Measurements from ENCODE around the gene RPS27.
A peak's percentile ranks its signal among the peaks of the same experiment; 100 is the strongest.

DNA sequence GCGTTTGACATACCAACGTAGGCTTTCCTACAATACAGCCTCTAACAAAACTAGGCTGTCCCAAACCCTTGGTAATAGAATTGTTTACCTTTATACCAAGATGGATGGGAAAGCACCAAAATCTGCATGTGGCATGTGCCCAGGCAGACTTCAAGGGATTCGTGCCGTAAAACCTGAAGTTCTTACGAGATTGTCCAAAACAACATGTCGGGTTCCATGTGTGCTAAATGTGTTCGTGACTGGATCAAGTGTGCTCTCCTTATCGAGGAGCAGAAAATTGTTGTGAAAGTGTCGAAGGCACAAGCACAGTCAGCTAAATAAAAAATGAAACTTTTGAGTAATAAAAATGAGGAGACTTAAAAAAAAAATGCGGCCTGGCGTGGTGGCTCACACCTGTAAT is 5.1 kb downstream of the RPS27 start:
- TF ChIP-seq ZBTB11 (CRISPR knock-in tag; IDR thresholded peaks at IDR 0.05) (no peak), GABPA (IDR thresholded peaks at IDR 0.05; ENCODE audit: low read depth) (no peak), ZBTB40 (IDR thresholded peaks at IDR 0.05; ENCODE audit: borderline replicate concordance) (no peak), POLR2A (IDR thresholded peaks at IDR 0.05; ENCODE audit: low read depth, low read length) (0 out of 2 replicates have a peak, but pooled peaks have one; percentile 32), RFX5 (IDR thresholded peaks at IDR 0.05; ENCODE audit: low read depth, low read length) (no peak), EP300 (IDR thresholded peaks at IDR 0.05; ENCODE audit: borderline replicate concordance in 1 of 2, control insufficient read depth in 1 of 2, low read depth in 2 of 2, low read length in 2 of 2) (no peak), ATF7 (IDR thresholded peaks at IDR 0.05; ENCODE audit: low read depth) (no peak), HCFC1 (IDR thresholded peaks at IDR 0.05; ENCODE audit: low read length) (no peak), POLR2AphosphoS5 (IDR thresholded peaks at IDR 0.05; ENCODE audit: low read length) (no peak), TAF1 (IDR thresholded peaks at IDR 0.05; ENCODE audit: borderline replicate concordance, low read depth, low read length) (no peak), ASH2L (IDR thresholded peaks at IDR 0.05; ENCODE audit: borderline replicate concordance, low read depth) (no peak), SIX5 (IDR thresholded peaks at IDR 0.05; ENCODE audit: low read depth, low read length, severe bottlenecking) (no peak)
- TF ChIP-seq, protein P1, sequence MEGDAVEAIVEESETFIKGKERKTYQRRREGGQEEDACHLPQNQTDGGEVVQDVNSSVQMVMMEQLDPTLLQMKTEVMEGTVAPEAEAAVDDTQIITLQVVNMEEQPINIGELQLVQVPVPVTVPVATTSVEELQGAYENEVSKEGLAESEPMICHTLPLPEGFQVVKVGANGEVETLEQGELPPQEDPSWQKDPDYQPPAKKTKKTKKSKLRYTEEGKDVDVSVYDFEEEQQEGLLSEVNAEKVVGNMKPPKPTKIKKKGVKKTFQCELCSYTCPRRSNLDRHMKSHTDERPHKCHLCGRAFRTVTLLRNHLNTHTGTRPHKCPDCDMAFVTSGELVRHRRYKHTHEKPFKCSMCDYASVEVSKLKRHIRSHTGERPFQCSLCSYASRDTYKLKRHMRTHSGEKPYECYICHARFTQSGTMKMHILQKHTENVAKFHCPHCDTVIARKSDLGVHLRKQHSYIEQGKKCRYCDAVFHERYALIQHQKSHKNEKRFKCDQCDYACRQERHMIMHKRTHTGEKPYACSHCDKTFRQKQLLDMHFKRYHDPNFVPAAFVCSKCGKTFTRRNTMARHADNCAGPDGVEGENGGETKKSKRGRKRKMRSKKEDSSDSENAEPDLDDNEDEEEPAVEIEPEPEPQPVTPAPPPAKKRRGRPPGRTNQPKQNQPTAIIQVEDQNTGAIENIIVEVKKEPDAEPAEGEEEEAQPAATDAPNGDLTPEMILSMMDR (IDR thresholded peaks at IDR 0.05 in 2 of 3, conservative IDR thresholded peaks at IDR 0.05 in 1 of 3; ENCODE audit: control insufficient read depth in 2 of 3, extremely low read depth in 1 of 3, insufficient read depth in 1 of 3, low read depth in 3 of 3, low read length in 3 of 3) = no peak
